A673 (cell line): ENCODE data around the gene FHIP1B. TPM values are rescaled to one million over a fixed set of nuclear protein-coding genes. Genes with fewer than 3 reads are reported as not detected.

ENCODE experiments used
- BruUV-seq: library from RNA; stranded (reverse); fragments of 400-500 nt; replicated peaks from 2 replicates; lab custom pipeline; 2021; lab: Mats Ljungman, UMichigan
- CTCF ChIA-PET: fragments of 300-600 bp; sonication (Branson Sonifier 250); formaldehyde crosslinking; loops from one replicate; lab custom pipeline; 2022; ENCODE audit warnings: antibody characterized with exemption; lab: Charles Lee
- POLR2A ChIA-PET: fragments of 300-600 bp; sonication (Branson Sonifier 250); formaldehyde crosslinking; loops from one replicate; lab custom pipeline; 2022; ENCODE audit warnings: antibody characterized with exemption; ENCODE audit not compliant: low non-redundant PET; lab: Charles Lee
- DNase-seq: peaks from one replicate; pipeline ENCODE4 v3.0.0-alpha.2; 2015; ENCODE audit warnings: low spot score
- H3K27ac ChIP-seq: fragments of 200-600 bp; sonication (generic); 2 replicates; pipeline ENCODE4 v1.5.1; 2016; ENCODE audit warnings: mixed run types, low read depth, mild to moderate bottlenecking, mixed read lengths, antibody characterized with exemption, low read length; ENCODE audit not compliant: poor library complexity, severe bottlenecking
- H3K27me3 ChIP-seq: fragments of 200-600 bp; sonication (generic); replicated peaks from 2 replicates; pipeline ENCODE4 v1.6.1; 2017; ENCODE audit warnings: mixed run types, low read depth, mild to moderate bottlenecking, mixed read lengths, antibody characterized with exemption, low read length; ENCODE audit not compliant: insufficient read depth, poor library complexity
- H3K36me3 ChIP-seq: fragments of 200-600 bp; sonication (generic); 2 replicates; pipeline ENCODE4 v1.6.1; 2016; ENCODE audit warnings: mixed run types, mild to moderate bottlenecking, mixed read lengths, antibody characterized with exemption, low read length; ENCODE audit not compliant: insufficient read depth, poor library complexity, severe bottlenecking
- H3K4me1 ChIP-seq: fragments of 200-600 bp; sonication (generic); 2 replicates; pipeline ENCODE4 v1.6.1; 2017; ENCODE audit warnings: mixed run types, mild to moderate bottlenecking, mixed read lengths, antibody characterized with exemption, low read length; ENCODE audit not compliant: insufficient read depth, poor library complexity, severe bottlenecking
- H3K4me3 ChIP-seq: fragments of 200-600 bp; sonication (generic); 2 replicates; pipeline ENCODE4 v1.5.1; 2016; ENCODE audit warnings: low read depth, mixed run types, mild to moderate bottlenecking, mixed read lengths, low read length; ENCODE audit not compliant: poor library complexity, severe bottlenecking
- H3K9me3 ChIP-seq: fragments of 200-600 bp; sonication (generic); 2 replicates; pipeline ENCODE4 v1.6.1; 2016; ENCODE audit warnings: mixed run types, low read depth, mild to moderate bottlenecking, mixed read lengths, antibody characterized with exemption, low read length; ENCODE audit not compliant: poor library complexity, severe bottlenecking
- CTCF ChIP-seq: fragments of 300-800, 200-600 bp; sonication (generic); conservative IDR thresholded peaks from 2 replicates; pipeline ENCODE4 v1.5.1; 2017; ENCODE audit warnings: low read depth, mild to moderate bottlenecking, antibody characterized with exemption, low read length, moderate library complexity, mixed read lengths
- EZH2 ChIP-seq: fragments of 200-600 bp; sonication (generic); IDR thresholded peaks from 2 replicates; pipeline ENCODE4 v1.6.1; 2017; ENCODE audit warnings: borderline replicate concordance, low read depth, mild to moderate bottlenecking, mixed read lengths, antibody characterized with exemption, low read length; ENCODE audit not compliant: poor library complexity, severe bottlenecking
- intact Hi-C: fragments of 100-400 bp; cut with micrococcal nuclease; formaldehyde crosslinking; loops from one replicate; pipeline ENCODE4 v1.10.0; 2022; ENCODE audit not compliant: unreplicated experiment
- total RNA-seq: library from RNA; stranded (reverse); gene quantifications from 2 replicates; pipeline ENCODE4 v1.2.3, GENCODE V29; 2021

FHIP1B gene
- total RNA-seq, 1 experiment from 2014 or later, result 18.6 TPM

- Histone ChIP-seq H3K27me3 (no peaks in the 10 kb centered on the region), H3K36me3 (no peaks in the 10 kb centered on the region), H3K9me3 (no peaks in the 10 kb centered on the region), H3K4me3 (no peak overlapping the region), H3K4me1 (no peaks in the 10 kb centered on the region), H3K27ac (no peak overlapping the region)
- POLR2A ChIA-PET, result no interaction called here
- TF ChIP-seq CTCF, result no peak
- no peak for TF ChIP-seq EZH2
- intact Hi-C loops, result no loop called here
- BruUV-seq, result no TSS peak
- CTCF ChIA-PET, result no interaction called here
- DNase-seq, result no peak
These were observed 42.7 kb downstream of the FHIP1B start for GRCh38 chr11:6191742-6192141.

GRCh38 chr11:6175440-6175839 is 59.0 kb downstream of the FHIP1B start:
- H3K9me3 ChIP-seq, result no peaks in the 10 kb centered on the region
- H3K36me3 ChIP-seq, result no peaks in the 10 kb centered on the region
- DNase-seq, result no peak
- peaks cover 6% of the 10 kb centered on the region for H3K27me3 ChIP-seq
- ChIA-PET POLR2A (no interaction called here), CTCF (no interaction called here)
- intact Hi-C loops, result no loop called here
- H3K4me1 ChIP-seq, result no peaks in the 10 kb centered on the region
- TF ChIP-seq EZH2 (no peak), CTCF (no peak)
- BruUV-seq, result no TSS peak
- no peak overlapping the region for H3K4me3 ChIP-seq
- no peak overlapping the region for H3K27ac ChIP-seq

GRCh38 chr11:6170226-6170625 is 64.2 kb downstream of the FHIP1B start, which contains the start of gene OR52B2:
Gene OR52B2 (minus strand): TSS chr11:6170326. CDS start chr11:6170326, 0 bp downstream.
- CTCF ChIA-PET, result no interaction called here
- no TSS peak for BruUV-seq
- TF ChIP-seq EZH2 (no peak), CTCF (no peak)
- Histone ChIP-seq H3K4me3 (no peak within 1 kb of the TSS), H3K27me3 (peaks cover 6% of the 10 kb centered on the region), H3K36me3 (no peaks in the 10 kb centered on the region), H3K4me1 (no peaks in the 10 kb centered on the region), H3K9me3 (no peaks in the 10 kb centered on the region), H3K27ac (no peak within 1 kb of the TSS)
- DNase-seq, result no peak
- POLR2A ChIA-PET, result no interaction called here
- intact Hi-C loops, result no loop called here

Other genes starting within 250 kb of the FHIP1B start
- not detected in 2 replicates for gene OR52L1, start 247.7 kb downstream of the FHIP1B start, total RNA-seq
- not detected in 2 replicates for gene OR56A4, start 227.7 kb downstream of the FHIP1B start, total RNA-seq
- gene OR56A1, start 203.9 kb downstream of the FHIP1B start, total RNA-seq, result 0.04 TPM in 1 of 2 replicates, not detected in the other
- not detected in 2 replicates for gene OR56B4, start 127.0 kb downstream of the FHIP1B start, total RNA-seq
- not detected in 2 replicates for gene OR52B2, start 64.3 kb downstream of the FHIP1B start, total RNA-seq
- gene OR52W1, start 35.4 kb downstream of the FHIP1B start, total RNA-seq, result not detected in 2 replicates
- not detected in 2 replicates for gene C11orf42, start 29.1 kb downstream of the FHIP1B start, total RNA-seq
- gene CNGA4, start 4.5 kb upstream of the FHIP1B start, total RNA-seq, result not detected in 2 replicates
- gene CCKBR, start 25.2 kb upstream of the FHIP1B start, total RNA-seq, result not detected in 2 replicates
- 1.3 and 1.4 TPM in 2 replicates for gene CAVIN3, start 85.9 kb upstream of the FHIP1B start, total RNA-seq
- 126 and 176 TPM in 2 replicates for gene SMPD1, start 155.8 kb upstream of the FHIP1B start, total RNA-seq
- gene APBB1, start 184.5 kb upstream of the FHIP1B start, total RNA-seq, result 81.1 and 83.8 TPM in 2 replicates
- gene HPX, start 206.4 kb upstream of the FHIP1B start, total RNA-seq, result 4.4 and 4.5 TPM in 2 replicates
- 34.2 and 37.1 TPM in 2 replicates for gene TRIM3, start 239.3 kb upstream of the FHIP1B start, total RNA-seq
- 57.7 and 65.0 TPM in 2 replicates for gene ARFIP2, start 246.7 kb upstream of the FHIP1B start, total RNA-seq
- 30.7 and 40.3 TPM in 2 replicates for gene TIMM10B, start 246.9 kb upstream of the FHIP1B start, total RNA-seq